Aorta (tissue), 5 donors: ENCODE data around the gene IFNA4. TPM values are rescaled to one million over a fixed set of nuclear protein-coding genes. Genes with fewer than 3 reads are reported as not detected.
A peak's percentile ranks its signal among the peaks of the same experiment; 100 is the strongest.
"Not testable (repeated sequence)": the region's sequence is repeated elsewhere in the genome, so short reads cannot be mapped to it uniquely, and the experiment has no call there.

Experiments used
- ATAC-seq: fragments of 200-7000 bp; cut with Tn5 transposase; one replicate; pipeline ENCODE4 v1.9.1; 2022; ENCODE audit warnings: moderate library complexity; ENCODE audit not compliant: low FRiP score
- DNase-seq, 2 donors: peaks; one replicate each; pipeline ENCODE4 v3.0.0-alpha.2; 2020
- H3K27ac ChIP-seq, 2 donors: one replicate each; pipeline ENCODE4 v1.5.1; 2013; ENCODE audit warnings: low read length in 2 of 2, mild to moderate bottlenecking in 2 of 2, moderate library complexity in 2 of 2, control low read depth in 1 of 2, inconsistent platforms in 1 of 2, low read depth in 1 of 2
- H3K27me3 ChIP-seq, 2 donors: one replicate each; pipeline ENCODE4 v1.6.1; 2013; ENCODE audit warnings: control low read depth in 1 of 2, low read length in 1 of 2, mild to moderate bottlenecking in 1 of 2, moderate library complexity in 1 of 2; ENCODE audit not compliant: insufficient read depth in 2 of 2, control insufficient read depth in 1 of 2
- H3K36me3 ChIP-seq, 2 donors: one replicate each; pipeline ENCODE4 v1.6.1; 2013; ENCODE audit warnings: control low read depth in 1 of 2, low read length in 1 of 2, mild to moderate bottlenecking in 1 of 2; ENCODE audit not compliant: insufficient read depth in 2 of 2, control insufficient read depth in 1 of 2
- H3K4me1 ChIP-seq, 2 donors: one replicate each; pipeline ENCODE4 v1.6.1; 2013; ENCODE audit warnings: low read length in 2 of 2, control low read depth in 1 of 2, mild to moderate bottlenecking in 1 of 2, moderate library complexity in 1 of 2; ENCODE audit not compliant: insufficient read depth in 2 of 2, control insufficient read depth in 1 of 2
- H3K4me3 ChIP-seq, 2 donors: one replicate each; pipeline ENCODE4 v1.5.1; 2013; ENCODE audit warnings: low read length in 2 of 2, control low read depth in 1 of 2, mild to moderate bottlenecking in 1 of 2
- H3K9me3 ChIP-seq: one replicate; pipeline ENCODE4 v1.6.1; 2013; ENCODE audit warnings: mild to moderate bottlenecking, low read length; ENCODE audit not compliant: control insufficient read depth
- WGBS, 2 donors: extraction: QIAGEN DNeasy Blood & Tissue Kit; methylation state at CpG; one replicate each; pipeline ENCODE4 v1.1.7; 2013; 5-methylcytosine and 5-hydroxymethylcytosine counted together
- intact Hi-C, 2 donors: fragments of 100-400 bp; cut with DNase I; formaldehyde crosslinking; loops; one replicate each; pipeline versions ENCODE4 v1.14.2 to v1.15.0; 2022
- long read RNA-seq, 2 donors: library from polyadenylated mRNA; unstranded; transcript quantifications; one replicate each; pipeline ENCODE4 v2.0.0, GENCODE V29; 2020 to 2021
- polyA plus RNA-seq, 2 donors: library from polyadenylated mRNA; stranded (reverse); fragments of 200-250 nt; gene quantifications; one replicate each; pipeline ENCODE4 v1.2.3, GENCODE V29; 2013
- total RNA-seq, 2 donors: library from RNA; stranded (reverse); fragmentation: NEBNext Ultra II Directional; extraction: Animal tissue kit (Norgen Biotek cat#: 25700); gene quantifications; one replicate each; pipeline ENCODE4 v1.2.1, GENCODE V29; 2021
- donor health status: healthy with polysubstance abuse.
- donor health status: Bipolar disorder and iron deficiency.
- donor health status: DM: no; HTN: no; CAD: no.
- donor health status: DM: no; HTN: no; CAD: no.
- donor health status: DM: yes; HTN: yes; CAD: no.

Gene IFNA4
- not detected for total RNA-seq
- polyA plus RNA-seq: not detected
- long read RNA-seq, donor 1: 0 reads
- long read RNA-seq, donor 2: 0 reads

DNA sequence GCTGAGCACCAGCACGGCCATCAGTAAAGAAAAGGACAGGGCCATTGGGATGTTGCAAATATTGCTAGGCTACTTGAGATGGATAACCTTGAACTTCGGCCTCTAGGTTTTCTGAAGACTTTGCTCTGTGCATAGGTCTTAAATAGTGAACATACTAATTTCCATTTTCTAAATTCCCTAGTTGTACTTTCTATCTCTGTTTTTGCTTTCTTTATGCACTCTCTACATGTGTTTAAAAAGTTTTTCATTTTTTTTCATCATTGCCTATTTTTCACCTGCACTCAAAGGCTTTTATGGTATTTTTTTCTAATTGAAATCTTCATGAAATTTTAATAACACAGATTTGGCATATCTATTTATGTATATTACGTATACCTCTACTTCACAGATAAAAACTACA lies at the start of gene IFNA4:
IFNA4 (minus strand) TSS at position 101 of the 400 bp plus-strand sequence; CDS start at position 45, 56 bp downstream.
- H3K4me3 ChIP-seq, DNase-seq, H3K4me1 ChIP-seq, H3K36me3 ChIP-seq, H3K27me3 ChIP-seq, H3K9me3 ChIP-seq, ATAC-seq, H3K27ac ChIP-seq, intact Hi-C loops: not testable (repeated sequence)
- 65 to 80% methylated on average over 3 of the region's 3 CpGs for WGBS, 2 donors

DNA sequence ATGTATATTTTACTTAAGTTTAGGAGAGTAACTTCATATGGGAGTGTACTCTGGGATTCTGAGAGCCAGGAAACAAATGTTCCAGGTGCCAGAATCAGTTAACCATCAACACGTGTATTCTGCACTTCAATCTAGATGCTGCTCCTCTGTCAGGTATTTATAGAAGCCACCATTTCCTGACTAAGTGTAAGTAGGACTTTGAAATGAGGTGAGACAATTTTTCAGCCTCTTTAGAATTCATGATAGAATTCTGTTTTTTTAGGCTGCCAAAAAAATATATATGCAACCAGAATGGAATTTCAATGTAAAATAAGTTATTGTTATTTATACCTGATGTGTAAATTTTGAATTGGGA lies 49.0 kb upstream of the IFNA4 start:
- DNase-seq, H3K9me3 ChIP-seq, ATAC-seq, H3K27me3 ChIP-seq, H3K36me3 ChIP-seq, H3K4me3 ChIP-seq, intact Hi-C loops, H3K27ac ChIP-seq, H3K4me1 ChIP-seq: not testable (repeated sequence)
- 8 to 13% methylated on average over 1 of the region's 1 CpG for WGBS, 2 donors

DNA sequence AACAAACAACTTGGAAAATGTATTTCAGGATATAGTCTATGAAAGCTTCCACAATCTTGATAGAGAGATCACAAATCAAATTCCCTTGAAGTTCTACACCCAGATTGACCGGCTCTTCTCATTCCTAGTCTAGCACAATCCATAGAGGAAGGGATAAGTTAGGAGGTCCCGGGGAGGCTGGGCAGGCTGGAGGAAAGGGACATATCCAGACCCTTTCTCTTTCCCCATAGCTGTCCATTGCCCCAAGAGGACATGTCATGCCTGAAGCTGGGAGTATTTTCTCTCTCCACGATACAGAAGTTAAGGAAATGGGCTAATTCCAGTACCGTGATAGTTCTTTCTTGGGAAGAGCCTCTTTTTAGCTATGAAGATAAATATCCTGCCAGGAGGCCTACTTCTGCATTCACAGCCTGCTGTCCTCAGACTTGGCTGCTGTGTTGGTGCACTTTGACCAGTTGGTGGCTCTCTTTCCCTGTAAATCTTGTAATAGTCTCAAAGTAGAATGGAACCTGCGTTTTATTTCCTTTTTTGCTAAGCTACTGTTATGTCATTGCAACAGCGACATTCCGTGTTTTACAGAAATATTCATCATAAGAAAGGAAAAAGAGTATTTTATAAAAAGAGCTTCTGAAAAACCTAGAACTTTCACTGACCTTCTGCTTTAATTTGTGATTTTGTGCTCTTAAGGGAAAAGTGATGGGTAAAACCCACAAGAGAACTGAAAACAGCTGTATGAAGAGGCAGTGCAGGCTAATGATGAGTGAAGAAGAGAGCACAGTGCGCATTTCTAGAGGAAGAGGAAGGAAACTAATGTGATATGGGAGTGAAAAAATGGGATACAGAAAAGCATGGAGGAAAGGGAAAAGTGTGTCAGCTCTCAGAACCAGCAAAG lies 48.3 kb upstream of the IFNA4 start:
- H3K27ac ChIP-seq, H3K4me3 ChIP-seq, H3K36me3 ChIP-seq, H3K27me3 ChIP-seq, H3K4me1 ChIP-seq, intact Hi-C loops, H3K9me3 ChIP-seq, DNase-seq: not testable (repeated sequence)
- ATAC-seq: peak; percentile 55
- WGBS, 2 donors: 32 to 33% methylated on average over 8 of the region's 8 CpGs

DNA sequence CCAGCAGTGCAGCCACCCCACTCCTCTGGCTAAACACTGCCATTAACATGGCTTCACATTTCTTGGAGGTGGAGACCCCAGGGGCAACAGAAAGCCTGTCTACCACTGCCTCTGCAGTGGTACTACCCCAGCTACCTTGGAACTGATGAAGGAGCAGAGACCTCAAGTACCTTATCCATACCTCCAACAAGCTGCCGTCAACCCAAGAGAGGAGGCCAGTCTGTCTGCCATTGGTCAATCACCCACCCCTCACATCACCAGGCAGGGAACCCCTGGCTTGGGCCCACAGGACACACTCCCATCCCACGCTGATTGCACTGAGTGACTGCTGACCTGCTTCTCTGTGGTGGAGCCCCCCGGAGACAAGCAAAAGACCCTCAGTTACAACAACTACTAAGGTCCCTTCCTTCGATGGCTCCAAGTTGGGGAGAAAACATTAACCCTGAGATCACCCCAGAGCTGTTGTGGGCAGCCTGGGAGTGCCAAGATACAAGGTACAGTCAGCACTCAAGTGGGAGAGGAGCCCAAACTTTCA lies 46.8 kb upstream of the IFNA4 start:
- Histone ChIP-seq H3K36me3 (no peaks in the 10 kb centered on the region), H3K27ac (no peak overlapping the region), H3K4me1 (no peaks in the 10 kb centered on the region), H3K9me3 (no peaks in the 10 kb centered on the region), H3K27me3 (no peaks in the 10 kb centered on the region), H3K4me3 (no peak overlapping the region)
- 79% methylated on average over 4 of the region's 4 CpGs for WGBS, 2 donors
- ATAC-seq (peak; percentile 28), DNase-seq (no peak)
- intact Hi-C loops: no loop called here

DNA sequence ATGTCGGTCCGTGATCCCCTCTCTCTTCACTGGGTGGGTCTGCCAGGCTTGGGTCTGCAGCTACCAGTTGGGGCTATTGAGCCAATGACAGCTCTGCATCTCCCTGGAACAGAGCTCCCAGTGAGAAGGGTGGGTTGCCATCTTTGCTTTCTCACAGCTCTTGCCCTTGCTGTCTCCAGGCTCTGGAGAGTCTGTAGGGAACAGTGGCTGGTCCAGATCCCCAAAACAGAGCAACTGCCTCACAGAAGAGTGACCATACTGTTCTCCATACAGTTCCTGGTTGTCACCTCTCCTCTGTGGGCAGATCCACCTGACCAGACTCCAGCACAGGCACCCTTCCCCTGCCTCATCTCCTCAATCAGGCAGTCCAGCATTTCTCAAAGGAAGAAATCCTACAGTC lies 45.9 kb upstream of the IFNA4 start:
- DNase-seq: no peak
- intact Hi-C loops: no loop called here
- Histone ChIP-seq H3K4me1 (no peaks in the 10 kb centered on the region), H3K4me3 (no peak overlapping the region), H3K36me3 (no peaks in the 10 kb centered on the region), H3K9me3 (no peaks in the 10 kb centered on the region), H3K27me3 (no peaks in the 10 kb centered on the region), H3K27ac (no peak overlapping the region)
- WGBS, 2 donors: 88 to 91% methylated on average over 2 of the region's 2 CpGs
- no peak for ATAC-seq

DNA sequence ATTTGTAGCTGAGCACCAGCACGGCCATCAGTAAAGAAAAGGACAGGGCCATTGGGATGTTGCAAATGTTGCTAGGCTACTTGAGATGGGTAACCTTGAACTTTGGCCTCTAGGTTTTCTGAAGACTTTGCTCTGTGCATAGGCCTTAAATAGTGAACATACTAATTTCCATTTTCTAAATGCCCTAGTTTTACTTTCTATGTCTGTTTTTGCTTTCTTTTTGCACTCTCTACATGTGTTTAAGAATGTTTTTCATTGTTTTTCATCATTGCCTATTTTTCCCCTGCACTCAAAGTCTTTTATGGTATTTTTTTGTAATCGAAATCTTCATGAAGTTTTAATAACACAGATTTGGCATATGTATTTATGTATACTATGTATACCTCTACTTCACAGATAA lies 40.7 kb upstream of the IFNA4 start, which contains the start of gene IFNA17:
IFNA17 (minus strand) TSS at position 101 of the 400 bp plus-strand sequence; CDS start at position 52, 49 bp downstream.
- Histone ChIP-seq H3K4me3 (no peak within 1 kb of the TSS), H3K27me3 (no peaks in the 10 kb centered on the region), H3K4me1 (no peaks in the 10 kb centered on the region), H3K27ac (no peak within 1 kb of the TSS), H3K9me3 (no peaks in the 10 kb centered on the region), H3K36me3 (no peaks in the 10 kb centered on the region)
- intact Hi-C loops: no loop called here
- no peak for DNase-seq
- 60 to 80% methylated on average over 2 of the region's 2 CpGs for WGBS, 2 donors
- ATAC-seq: no peak

DNA sequence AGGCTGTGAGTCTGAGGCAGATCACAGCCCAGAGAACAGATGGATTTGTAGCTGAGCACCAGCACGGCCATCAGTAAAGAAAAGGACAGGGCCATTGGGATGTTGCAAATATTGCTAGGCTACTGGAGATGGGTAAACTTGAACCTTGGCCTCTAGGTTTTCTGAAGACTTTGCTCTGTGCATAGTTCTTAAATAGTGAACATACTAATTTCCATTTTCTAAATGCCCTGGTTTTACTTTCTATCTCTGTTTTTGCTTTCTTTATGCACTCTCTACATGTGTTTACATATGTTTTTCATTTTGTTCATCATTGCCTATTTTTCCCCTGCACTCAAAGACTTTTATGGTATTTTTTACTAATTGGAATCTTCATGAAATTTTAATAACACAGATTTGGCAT lies 29.8 kb upstream of the IFNA4 start, which contains the start of gene IFNA16:
IFNA16 (minus strand) TSS at position 101 of the 400 bp plus-strand sequence; CDS start at position 95, 6 bp downstream.
- H3K36me3 ChIP-seq, DNase-seq, intact Hi-C loops, ATAC-seq, H3K27ac ChIP-seq, H3K4me1 ChIP-seq, H3K27me3 ChIP-seq, H3K4me3 ChIP-seq, H3K9me3 ChIP-seq: not testable (repeated sequence)
- WGBS, 2 donors: 83 to 85% methylated on average over 1 of the region's 1 CpG

DNA sequence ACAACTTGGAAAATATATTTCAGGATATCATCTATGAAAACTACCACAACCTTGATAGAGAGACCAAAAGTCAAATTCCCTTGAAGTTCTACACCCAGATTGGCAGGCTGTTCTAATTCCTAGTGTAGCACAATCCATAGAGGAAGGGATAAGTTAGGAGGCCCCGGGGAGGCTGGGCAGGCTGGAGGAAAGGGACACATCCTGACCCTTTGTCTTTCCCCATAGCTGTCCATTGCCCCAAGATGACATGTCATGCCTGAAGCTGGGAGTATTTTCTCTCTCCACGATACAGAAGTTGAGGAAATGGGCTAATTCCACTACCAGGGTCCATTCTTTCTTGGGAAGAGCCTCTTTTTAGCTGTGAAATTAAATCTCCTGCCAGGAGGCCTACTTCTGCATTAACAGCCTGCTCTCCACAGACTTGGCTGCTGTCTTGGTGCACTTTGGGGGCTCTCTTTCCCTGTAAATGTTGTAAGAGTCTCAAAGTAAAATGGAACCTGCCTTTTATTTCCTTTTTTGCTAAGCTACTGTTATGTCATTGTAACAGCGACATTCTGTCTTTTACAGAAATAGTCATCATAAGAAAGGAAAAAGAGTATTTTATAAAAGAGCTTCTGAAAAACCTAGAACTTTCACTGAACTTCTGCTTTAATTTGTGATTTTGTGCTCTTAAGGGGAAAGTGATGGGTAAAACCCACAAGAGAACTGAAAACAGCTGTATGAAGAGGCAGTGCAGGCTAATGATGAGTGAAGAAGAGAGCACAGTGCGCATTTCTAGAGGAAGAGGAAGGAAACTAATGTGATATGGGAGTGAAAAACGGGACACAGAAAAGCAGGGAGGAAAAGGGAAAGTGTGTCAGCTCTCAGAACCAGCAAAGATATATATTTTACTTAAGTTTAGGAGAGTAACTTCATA lies 26.3 kb upstream of the IFNA4 start:
- H3K27ac ChIP-seq, H3K4me3 ChIP-seq, ATAC-seq, DNase-seq, intact Hi-C loops, H3K9me3 ChIP-seq, H3K36me3 ChIP-seq, H3K27me3 ChIP-seq, H3K4me1 ChIP-seq: not testable (repeated sequence)
- WGBS, 2 donors: 39 to 41% methylated on average over 4 to 5 of the region's 5 CpGs
